Choroid plexus epithelial cell (primary cell): ENCODE results near the gene CDK6.

Source experiments
- DNase-seq: peaks from one replicate; pipeline ENCODE4 v3.0.0-alpha.2; 2010; ENCODE audit warnings: low read depth
- H3K4me3 ChIP-seq: 2 replicates; pipeline ENCODE4 v1.5.1; 2011; ENCODE audit warnings: low read depth, mild to moderate bottlenecking, control low read depth, low read length, moderate library complexity
- TF ChIP-seq, protein P1 (sequence below): conservative IDR thresholded peaks from 2 replicates; pipeline ENCODE4 v1.5.1; 2011; ENCODE audit warnings: low read depth, mild to moderate bottlenecking, control low read depth, inconsistent platforms, low read length, moderate library complexity

CDK6 gene

GRCh38 chr7:92661651-92662050 lies 174.7 kb downstream of the CDK6 start:
- no peak for DNase-seq
- TF ChIP-seq, protein P1, sequence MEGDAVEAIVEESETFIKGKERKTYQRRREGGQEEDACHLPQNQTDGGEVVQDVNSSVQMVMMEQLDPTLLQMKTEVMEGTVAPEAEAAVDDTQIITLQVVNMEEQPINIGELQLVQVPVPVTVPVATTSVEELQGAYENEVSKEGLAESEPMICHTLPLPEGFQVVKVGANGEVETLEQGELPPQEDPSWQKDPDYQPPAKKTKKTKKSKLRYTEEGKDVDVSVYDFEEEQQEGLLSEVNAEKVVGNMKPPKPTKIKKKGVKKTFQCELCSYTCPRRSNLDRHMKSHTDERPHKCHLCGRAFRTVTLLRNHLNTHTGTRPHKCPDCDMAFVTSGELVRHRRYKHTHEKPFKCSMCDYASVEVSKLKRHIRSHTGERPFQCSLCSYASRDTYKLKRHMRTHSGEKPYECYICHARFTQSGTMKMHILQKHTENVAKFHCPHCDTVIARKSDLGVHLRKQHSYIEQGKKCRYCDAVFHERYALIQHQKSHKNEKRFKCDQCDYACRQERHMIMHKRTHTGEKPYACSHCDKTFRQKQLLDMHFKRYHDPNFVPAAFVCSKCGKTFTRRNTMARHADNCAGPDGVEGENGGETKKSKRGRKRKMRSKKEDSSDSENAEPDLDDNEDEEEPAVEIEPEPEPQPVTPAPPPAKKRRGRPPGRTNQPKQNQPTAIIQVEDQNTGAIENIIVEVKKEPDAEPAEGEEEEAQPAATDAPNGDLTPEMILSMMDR, result no peak

DNA sequence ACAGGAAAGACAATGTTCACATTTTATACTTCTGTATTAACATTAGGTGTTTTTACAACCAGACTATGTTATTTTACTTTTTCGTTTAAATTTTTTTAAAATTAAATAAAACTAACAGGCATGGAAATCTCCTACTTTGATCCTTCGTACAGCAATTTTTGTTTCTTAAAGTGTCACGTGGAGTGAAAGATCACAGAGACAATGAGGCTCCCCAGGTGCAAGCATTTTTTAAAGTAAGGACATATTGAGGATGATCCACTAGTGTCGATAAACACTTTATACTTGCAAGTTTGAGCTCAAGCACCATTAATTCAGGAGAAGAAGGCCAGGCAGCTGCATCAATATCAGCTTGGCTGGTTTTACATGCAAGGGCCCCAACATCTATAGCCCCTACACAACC lies 177.7 kb downstream of the CDK6 start:
- DNase-seq, result no peak
- TF ChIP-seq, protein P1, result no peak
- H3K4me3 ChIP-seq, result no peak overlapping the region

More at GRCh38 chr7:92661651-92662050, 174.7 kb downstream of the CDK6 start:
- H3K4me3 ChIP-seq, result no peak overlapping the region

GRCh38 chr7:92657391-92657790 lies 179.0 kb downstream of the CDK6 start:
- no peak overlapping the region for H3K4me3 ChIP-seq
- TF ChIP-seq, protein P1, result no peak
- DNase-seq, result no peak

DNA sequence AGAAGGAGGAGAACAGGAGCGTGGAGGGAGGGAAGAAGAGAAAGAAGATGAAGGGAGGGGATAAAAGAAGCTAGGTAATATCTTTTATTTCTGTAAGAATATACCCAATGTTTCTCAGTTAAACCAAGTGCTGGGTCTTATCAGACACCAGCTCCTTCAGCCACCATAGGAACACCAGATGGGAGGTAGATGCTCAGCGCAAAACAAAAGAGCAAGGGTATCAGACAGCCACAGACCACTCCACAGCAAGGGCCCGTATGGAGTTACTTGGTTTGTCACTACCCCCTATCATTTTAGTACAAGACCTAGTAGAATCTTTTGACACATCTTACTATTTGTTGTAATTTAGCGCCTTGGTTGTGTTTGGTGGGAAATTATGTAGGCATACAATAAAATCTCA lies 180.3 kb downstream of the CDK6 start:
- H3K4me3 ChIP-seq, result no peak overlapping the region
- TF ChIP-seq, protein P1, result no peak
- DNase-seq, result no peak

DNA sequence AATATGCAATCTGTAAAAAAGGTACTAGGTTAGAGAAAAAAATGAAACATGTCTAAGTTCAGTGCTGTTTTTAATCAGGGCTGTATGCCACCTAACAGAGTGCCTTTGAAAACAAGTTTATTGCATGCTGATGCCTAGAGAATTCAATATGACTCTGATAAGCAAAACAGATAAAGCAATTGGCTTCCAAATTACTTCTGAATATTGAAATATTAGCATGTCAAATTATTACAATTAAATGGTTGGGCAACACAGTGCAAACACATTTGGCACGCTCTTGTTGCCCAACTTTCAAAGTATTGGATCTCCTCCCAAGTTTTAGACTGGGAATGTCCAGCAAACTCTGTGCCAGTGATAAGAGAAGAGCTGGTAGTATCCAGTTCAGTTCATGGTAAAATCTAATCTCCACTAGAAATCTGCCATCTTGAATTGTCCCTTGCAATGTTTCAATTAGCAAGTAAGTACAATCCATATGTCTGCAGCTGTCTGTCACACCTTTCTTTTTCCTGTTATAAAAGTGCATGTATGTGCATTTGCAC lies 181.0 kb downstream of the CDK6 start:
- DNase-seq, result no peak
- no peak overlapping the region for H3K4me3 ChIP-seq
- TF ChIP-seq, protein P1, result no peak

- no peak overlapping the region for H3K4me3 ChIP-seq
- peak; percentile 16 for DNase-seq
- TF ChIP-seq, protein P1, result no peak
Observed at GRCh38 chr7:92653136-92653535, 183.2 kb downstream of the CDK6 start.

- TF ChIP-seq, protein P1, result no peak
- H3K4me3 ChIP-seq, result no peak overlapping the region
- no peak for DNase-seq
Observed at GRCh38 chr7:92652536-92652935, 183.8 kb downstream of the CDK6 start.
